ENCODE data around the gene IL25. TPM values are rescaled to one million over a fixed set of nuclear protein-coding genes. Genes with fewer than 3 reads are reported as not detected.
"Not testable (repeated sequence)": the region's sequence is repeated elsewhere in the genome, so short reads cannot be mapped to it uniquely, and the experiment has no call there.

Gene IL25
- total RNA-seq = not detected
- under 1 TPM in 1 of 3 donors, not detected in 2; 0.01 TPM for polyA plus RNA-seq
- long read RNA-seq, donor 1 = 0 reads
- long read RNA-seq, donor 2 = 0 reads

DNA sequence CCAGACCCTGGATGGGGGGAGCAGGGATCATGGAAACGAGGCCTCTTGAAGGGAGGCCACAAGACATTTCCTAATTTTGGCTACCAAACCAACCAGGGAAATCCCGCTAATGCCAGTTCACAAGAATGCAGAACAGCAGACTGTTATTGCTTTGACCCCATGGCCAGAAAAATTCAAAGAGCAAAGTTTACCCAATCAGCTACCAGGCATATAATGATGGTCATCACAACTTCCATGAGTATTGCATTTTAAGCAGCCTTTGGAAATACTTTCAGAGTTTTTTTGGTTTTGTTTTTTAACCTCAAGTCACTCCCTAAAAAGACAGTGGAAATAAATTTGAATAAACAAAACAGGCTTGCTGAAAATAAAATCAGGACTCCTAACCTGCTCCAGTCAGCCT, at the start of gene IL25:
IL25 (plus strand) TSS at position 301 of the 400 bp plus-strand sequence.
- no peaks in the 10 kb centered on the region for H3K36me3 ChIP-seq (ENCODE audit: insufficient read depth in 1 of 2, low read depth in 1 of 2)
- H3K27ac ChIP-seq = no peak within 1 kb of the TSS
- DNase-seq (no peak), ATAC-seq (no peak)
- WGBS, 3 donors = 67 to 77% (median 75%) methylated on average over 2 of the region's 2 CpGs
- intact Hi-C loops (cut with DNase I) = no loop called here
- no peak within 1 kb of the TSS for H3K4me3 ChIP-seq
- H3K9me3 ChIP-seq = no peaks in the 10 kb centered on the region
- H3K4me1 ChIP-seq = no peaks in the 10 kb centered on the region
- H3K27me3 ChIP-seq (ENCODE audit: insufficient read depth in 3 of 3, low read length in 2 of 3) = peaks cover 0 to 3% (median 0%) of the 10 kb centered on the region in 3 donors
- TF ChIP-seq, protein P1, sequence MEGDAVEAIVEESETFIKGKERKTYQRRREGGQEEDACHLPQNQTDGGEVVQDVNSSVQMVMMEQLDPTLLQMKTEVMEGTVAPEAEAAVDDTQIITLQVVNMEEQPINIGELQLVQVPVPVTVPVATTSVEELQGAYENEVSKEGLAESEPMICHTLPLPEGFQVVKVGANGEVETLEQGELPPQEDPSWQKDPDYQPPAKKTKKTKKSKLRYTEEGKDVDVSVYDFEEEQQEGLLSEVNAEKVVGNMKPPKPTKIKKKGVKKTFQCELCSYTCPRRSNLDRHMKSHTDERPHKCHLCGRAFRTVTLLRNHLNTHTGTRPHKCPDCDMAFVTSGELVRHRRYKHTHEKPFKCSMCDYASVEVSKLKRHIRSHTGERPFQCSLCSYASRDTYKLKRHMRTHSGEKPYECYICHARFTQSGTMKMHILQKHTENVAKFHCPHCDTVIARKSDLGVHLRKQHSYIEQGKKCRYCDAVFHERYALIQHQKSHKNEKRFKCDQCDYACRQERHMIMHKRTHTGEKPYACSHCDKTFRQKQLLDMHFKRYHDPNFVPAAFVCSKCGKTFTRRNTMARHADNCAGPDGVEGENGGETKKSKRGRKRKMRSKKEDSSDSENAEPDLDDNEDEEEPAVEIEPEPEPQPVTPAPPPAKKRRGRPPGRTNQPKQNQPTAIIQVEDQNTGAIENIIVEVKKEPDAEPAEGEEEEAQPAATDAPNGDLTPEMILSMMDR (IDR thresholded peaks at IDR 0.05) = no peak

DNA sequence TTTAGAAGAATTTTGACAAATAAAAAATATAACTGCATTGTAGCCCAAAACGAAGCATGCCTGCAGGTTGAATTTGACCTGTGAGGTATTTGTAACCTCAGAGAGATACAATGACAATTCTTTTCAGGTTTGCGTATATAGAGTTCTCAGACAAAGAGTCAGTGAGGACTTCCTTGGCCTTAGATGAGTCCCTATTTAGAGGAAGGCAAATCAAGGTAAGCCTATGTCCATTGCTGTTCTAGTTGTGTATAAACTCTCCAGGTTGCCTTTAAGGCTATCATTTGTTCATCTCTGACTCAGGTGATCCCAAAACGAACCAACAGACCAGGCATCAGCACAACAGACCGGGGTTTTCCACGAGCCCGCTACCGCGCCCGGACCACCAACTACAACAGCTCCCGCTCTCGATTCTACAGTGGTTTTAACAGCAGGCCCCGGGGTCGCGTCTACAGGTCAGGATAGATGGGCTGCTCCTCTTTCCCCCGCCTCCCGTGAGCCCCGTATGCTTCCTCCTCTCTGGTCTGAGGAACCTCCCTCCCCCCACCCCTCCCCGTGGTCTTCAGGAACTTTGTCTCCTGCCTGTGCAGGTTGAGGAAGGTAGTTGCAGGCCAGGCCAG, 48.7 kb upstream of the IL25 start:
- no peak for ATAC-seq
- Histone ChIP-seq H3K27me3 (ENCODE audit: insufficient read depth in 3 of 3, low read length in 2 of 3) (no peaks in the 10 kb centered on the region), H3K4me1 (peaks cover 15% of the 10 kb centered on the region), H3K27ac (no peak overlapping the region), H3K36me3 (ENCODE audit: insufficient read depth in 1 of 2, low read depth in 1 of 2) (peaks cover 5 to 38% of the 10 kb centered on the region in 2 donors), H3K9me3 (no peaks in the 10 kb centered on the region), H3K4me3 (no peak overlapping the region)
- intact Hi-C loops (cut with DNase I) = loop anchor here in 1 of 2 donors (5.0 to 10.0 kb wide), 2 partner anchors 143 to 231 kb away; partner anchors contain the start of genes NGDN, THTPA and ZFHX2
- TF ChIP-seq, protein P1 (IDR thresholded peaks at IDR 0.05) = no peak
- WGBS, 3 donors = 84 to 89% (median 84%) methylated on average over 18 of the region's 18 CpGs
- DNase-seq = no peak

DNA sequence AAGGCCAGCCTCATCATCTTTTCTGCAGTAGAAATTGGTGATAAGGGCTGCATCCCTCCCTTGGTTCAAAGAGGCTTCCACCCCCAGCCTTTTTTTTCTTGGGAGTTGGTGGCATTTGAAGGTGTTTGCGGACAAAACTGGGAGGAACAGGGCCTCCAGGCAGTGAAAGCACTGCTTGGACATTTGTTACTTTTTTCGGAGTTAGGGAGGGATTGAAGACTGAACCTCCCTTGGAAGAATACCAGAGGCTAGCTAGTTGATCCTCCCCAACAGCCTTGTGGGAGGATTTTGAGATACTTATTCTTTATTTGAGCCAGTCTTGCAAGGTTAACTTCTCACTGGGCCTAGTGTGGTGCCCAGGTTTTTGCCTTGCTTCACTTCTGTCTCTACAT, 48.2 kb upstream of the IL25 start:
- DNase-seq (no peak), ATAC-seq (no peak)
- Histone ChIP-seq H3K4me3 (no peak overlapping the region), H3K36me3 (ENCODE audit: insufficient read depth in 1 of 2, low read depth in 1 of 2) (peaks cover 5 to 38% of the 10 kb centered on the region in 2 donors), H3K27ac (no peak overlapping the region), H3K4me1 (peaks cover 15% of the 10 kb centered on the region), H3K27me3 (ENCODE audit: insufficient read depth in 3 of 3, low read length in 2 of 3) (no peaks in the 10 kb centered on the region), H3K9me3 (no peaks in the 10 kb centered on the region)
- TF ChIP-seq, protein P1 (IDR thresholded peaks at IDR 0.05) = no peak
- 65 to 84% (median 69%) methylated on average over 2 of the region's 2 CpGs for WGBS, 3 donors
- intact Hi-C loops (cut with DNase I) = loop anchor here in 1 of 2 donors (5.0 to 10.0 kb wide), 2 partner anchors 143 to 230 kb away; partner anchors contain the start of genes NGDN, THTPA and ZFHX2

DNA sequence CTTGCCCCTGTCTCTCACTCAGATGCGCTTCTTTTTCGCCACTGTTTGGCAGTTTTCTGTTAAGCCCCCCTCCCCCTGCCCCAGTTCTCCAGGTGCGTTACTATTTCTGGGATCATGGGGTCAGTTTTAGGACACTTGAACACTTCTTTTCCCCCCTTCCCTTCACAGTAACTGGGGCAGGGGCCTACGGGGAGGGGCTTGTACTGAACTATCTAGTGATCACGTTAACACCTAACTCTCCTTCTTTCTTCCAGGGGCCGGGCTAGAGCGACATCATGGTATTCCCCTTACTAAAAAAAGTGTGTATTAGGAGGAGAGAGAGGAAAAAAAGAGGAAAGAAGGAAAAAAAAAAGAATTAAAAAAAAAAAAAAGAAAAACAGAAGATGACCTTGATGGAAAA, 47.6 kb upstream of the IL25 start:
- no peak for DNase-seq
- Histone ChIP-seq H3K27ac (no peak overlapping the region), H3K4me1 (peaks cover 15% of the 10 kb centered on the region), H3K36me3 (ENCODE audit: insufficient read depth in 1 of 2, low read depth in 1 of 2) (peaks cover 5 to 38% of the 10 kb centered on the region in 2 donors), H3K9me3 (no peaks in the 10 kb centered on the region), H3K4me3 (no peak overlapping the region), H3K27me3 (ENCODE audit: insufficient read depth in 3 of 3, low read length in 2 of 3) (no peaks in the 10 kb centered on the region)
- no peak for ATAC-seq
- 68 to 78% (median 70%) methylated on average over 7 of the region's 7 CpGs for WGBS, 3 donors
- intact Hi-C loops (cut with DNase I) = loop anchor here (5.0 to 10.0 kb wide), 5 partner anchors 52 to 237 kb away; partner anchors contain the start of genes CMTM5 (in 1 of the 2), NGDN (in 1 of the 2), THTPA (in 1 of the 2) and ZFHX2 (in 1 of the 2)
- TF ChIP-seq, protein P1 (IDR thresholded peaks at IDR 0.05) = no peak

DNA sequence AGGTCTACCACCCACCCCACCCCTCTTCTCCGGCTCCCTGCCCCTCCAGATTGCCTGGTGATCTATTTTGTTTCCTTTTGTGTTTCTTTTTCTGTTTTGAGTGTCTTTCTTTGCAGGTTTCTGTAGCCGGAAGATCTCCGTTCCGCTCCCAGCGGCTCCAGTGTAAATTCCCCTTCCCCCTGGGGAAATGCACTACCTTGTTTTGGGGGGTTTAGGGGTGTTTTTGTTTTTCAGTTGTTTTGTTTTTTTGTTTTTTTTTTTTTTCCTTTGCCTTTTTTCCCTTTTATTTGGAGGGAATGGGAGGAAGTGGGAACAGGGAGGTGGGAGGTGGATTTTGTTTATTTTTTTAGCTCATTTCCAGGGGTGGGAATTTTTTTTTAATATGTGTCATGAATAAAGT, 46.9 kb upstream of the IL25 start:
- Histone ChIP-seq H3K36me3 (ENCODE audit: insufficient read depth in 1 of 2, low read depth in 1 of 2) (peaks cover 5 to 38% of the 10 kb centered on the region in 2 donors), H3K4me1 (peaks cover 15% of the 10 kb centered on the region)
- not testable (repeated sequence) for DNase-seq; H3K27ac ChIP-seq; H3K9me3 ChIP-seq; H3K4me3 ChIP-seq; H3K27me3 ChIP-seq (ENCODE audit: insufficient read depth in 3 of 3, low read length in 2 of 3); ATAC-seq
- intact Hi-C loops (cut with DNase I) = loop anchor here (2.0 to 10.0 kb wide), 5 partner anchors 52 to 237 kb away; partner anchors contain the start of genes CMTM5 (in 1 of the 2), THTPA (in 1 of the 2) and ZFHX2 (in 1 of the 2)
- WGBS, 3 donors = 85 to 92% (median 87%) methylated on average over 5 of the region's 5 CpGs

Measured in psoas muscle (tissue), 8 donors.